ENCODE results near the gene XYLT1.

XYLT1 gene

GRCh38 chr16:17126156-17126555, 344.6 kb downstream of the XYLT1 start:
- no peak for DNase-seq

GRCh38 chr16:17125671-17126070, 345.1 kb downstream of the XYLT1 start:
- no peak for DNase-seq

- DNase-seq = no peak
These were observed 352.7 kb downstream of the XYLT1 start for GRCh38 chr16:17117906-17118577.

DNA sequence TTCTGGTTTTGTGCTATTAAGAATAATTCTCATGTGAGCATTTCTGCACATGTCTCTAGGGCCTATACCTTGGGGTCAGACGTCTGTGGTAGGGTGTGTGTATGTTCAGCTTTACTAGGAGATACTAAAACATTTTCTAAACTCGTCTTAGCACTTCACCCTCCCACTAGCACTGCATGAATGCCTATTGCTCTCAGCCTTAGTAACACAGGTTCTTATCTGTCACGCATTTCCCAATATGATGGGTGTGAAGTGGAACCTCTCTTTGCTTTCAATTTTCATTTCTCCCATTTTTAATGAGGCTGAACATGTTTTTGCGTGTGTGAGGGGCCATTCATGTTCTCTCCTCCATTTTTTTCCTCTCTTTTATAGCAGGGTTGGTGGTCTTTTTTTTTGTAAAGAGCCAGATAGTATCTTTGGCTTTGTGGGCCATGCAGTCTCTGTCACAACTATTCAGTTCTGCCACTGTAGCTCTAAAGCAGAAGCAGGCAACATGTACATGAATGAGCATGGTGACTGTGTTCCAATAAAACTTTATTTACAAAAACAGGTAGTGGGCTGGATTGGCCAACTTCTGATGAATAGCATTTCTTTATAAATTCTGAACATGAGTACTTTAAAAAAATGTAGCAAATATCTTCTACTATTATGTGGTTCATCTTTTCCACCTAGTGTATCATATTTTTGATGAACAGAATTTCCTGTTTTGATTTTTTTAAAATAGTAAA, 354.0 kb downstream of the XYLT1 start:
- no peak for DNase-seq

- no peak for DNase-seq
These were observed 361.3 kb downstream of the XYLT1 start for GRCh38 chr16:17109413-17109812.

DNA sequence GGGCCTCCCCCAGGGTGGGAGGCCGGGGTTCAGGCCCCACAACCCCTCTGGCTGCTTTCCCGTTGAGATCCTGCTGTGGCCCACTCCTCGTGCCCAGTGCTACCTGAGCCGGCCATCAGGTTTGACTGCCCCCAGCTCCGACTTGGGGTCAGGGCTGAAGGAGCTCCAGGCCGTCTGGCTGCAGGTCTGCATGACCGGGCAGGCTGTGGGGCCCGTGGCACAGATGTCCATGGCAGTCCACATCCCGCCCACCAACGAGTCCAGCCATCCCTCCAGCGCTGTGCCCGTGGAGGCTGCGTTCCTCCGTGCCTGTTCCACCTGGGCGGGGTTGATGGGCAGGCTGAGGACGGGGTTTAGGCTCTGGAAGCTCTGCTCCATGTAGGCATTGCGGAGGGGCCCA, 362.2 kb downstream of the XYLT1 start:
- DNase-seq = no peak

- DNase-seq = no peak
These were observed 363.3 kb downstream of the XYLT1 start for GRCh38 chr16:17107450-17107849.

DNA sequence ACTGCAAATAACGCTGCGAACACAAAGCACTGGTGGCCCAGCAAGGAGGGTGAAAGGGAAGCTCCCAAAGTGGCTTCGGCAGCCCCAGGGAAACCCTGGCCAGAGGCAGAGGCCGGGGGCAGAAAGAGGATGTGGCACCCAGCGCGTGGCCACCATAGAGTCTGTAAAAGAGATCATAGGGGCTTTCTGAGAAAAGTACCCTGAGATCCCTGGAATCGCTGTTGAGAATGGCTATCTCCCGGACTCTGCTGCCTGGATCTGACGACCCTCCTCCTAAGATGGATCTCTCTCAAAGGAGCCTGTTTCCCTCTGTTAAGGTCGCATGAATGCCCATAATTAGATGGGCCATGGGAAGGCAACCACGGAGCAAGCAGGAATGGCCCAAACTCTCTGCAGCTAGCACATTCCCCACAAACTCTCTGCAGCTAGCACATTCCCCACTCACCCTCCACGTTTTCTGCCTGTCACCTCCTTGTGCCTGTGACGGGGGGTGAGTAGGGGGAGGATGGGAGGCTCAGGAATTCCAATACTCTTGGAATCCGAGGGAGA, 364.4 kb downstream of the XYLT1 start:
- DNase-seq = no peak

DNA sequence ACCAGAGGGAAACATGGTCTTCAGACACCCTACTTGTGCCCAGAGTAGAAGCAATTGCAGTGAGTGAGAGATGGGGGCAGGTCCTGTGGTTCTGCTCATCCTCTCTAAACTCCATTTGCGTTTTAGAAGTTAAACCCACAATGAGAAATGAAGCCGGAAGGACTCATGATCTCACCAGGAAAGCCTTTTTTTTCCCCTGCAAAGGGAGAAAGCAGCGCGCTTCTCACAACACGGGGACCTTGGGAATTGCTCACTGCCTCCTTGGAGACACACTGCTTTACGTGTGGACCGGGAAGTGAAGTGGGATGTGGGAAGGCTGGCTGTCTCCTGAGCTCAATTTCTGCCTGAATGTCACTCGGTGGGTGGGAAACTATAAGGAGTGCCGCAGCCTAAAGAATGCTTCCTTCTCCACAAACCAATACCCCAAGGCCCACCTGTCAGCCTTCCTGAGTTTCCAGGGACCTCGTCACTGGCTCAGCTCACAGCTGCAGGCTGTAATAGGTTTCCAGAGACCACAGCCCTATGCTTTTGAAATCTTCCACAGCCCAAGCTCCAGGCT, 365.4 kb downstream of the XYLT1 start:
- DNase-seq = no peak

- no peak for DNase-seq
These were observed 366.1 kb downstream of the XYLT1 start for GRCh38 chr16:17104654-17105053.

DNA sequence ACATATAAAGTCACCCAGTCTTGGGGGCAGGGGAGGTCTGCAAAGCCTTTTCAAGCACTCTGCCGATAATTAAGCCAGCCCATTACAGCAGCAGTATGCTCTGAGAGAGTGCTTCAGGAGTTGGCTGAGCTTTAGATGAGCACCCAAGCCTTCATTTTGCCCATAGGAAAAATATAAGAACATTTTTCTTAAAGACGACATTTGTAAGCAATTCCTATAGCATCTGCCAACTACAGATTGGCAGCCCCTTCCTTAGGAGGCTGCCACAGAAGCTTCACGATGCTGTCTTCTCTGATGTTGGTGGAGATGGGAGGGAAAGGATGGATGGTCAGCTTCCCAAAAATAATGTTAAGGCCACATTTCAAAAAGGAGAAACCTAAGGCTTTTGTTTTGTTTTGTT, 367.5 kb downstream of the XYLT1 start:
- DNase-seq = no peak

- no peak for DNase-seq
These were observed 369.1 kb downstream of the XYLT1 start for GRCh38 chr16:17101646-17102045.

GRCh38 chr16:17098685-17099084, 372.1 kb downstream of the XYLT1 start:
- peak; percentile 14 for DNase-seq

- DNase-seq = no peak
These were observed 386.6 kb downstream of the XYLT1 start for GRCh38 chr16:17084130-17084529.

GRCh38 chr16:17083628-17084027, 387.1 kb downstream of the XYLT1 start:
- DNase-seq = no peak

DNA sequence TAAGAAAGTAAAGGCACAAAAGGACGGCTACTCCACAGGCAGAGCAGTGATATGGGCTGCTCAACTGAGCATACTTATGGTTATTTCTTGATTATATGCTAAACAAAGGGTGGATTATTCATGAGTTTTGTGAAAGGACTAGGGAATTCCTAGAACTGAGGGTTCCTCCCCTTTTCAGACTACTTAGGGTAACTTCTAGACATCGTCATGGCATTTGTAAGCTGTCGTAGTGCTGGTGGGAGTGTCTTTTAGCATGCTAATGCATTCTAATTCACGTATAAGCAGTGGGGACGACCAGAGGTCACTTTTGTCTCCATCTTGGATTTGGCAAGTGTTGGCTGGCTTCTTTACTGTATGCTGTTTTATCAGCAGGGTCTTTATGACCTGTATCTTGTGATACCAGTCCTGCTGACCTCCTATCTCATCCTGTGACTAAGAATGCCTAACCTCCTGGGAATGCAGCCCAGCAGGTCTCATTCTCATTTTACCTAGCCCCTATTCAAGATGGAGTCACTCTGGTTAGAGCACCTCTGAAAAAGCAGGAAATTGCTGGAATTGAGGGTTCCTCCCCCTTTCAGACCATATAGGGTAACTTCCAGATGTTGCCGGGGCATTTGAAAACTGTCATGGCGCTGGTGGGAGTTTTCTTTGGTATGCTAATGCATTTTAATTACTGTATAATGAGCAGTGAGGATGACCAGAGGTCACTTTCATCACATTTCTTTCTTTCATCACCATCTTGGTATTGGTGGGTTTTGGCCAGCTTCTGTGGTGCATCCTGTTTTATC, 388.5 kb downstream of the XYLT1 start:
- no peak for DNase-seq

DNA sequence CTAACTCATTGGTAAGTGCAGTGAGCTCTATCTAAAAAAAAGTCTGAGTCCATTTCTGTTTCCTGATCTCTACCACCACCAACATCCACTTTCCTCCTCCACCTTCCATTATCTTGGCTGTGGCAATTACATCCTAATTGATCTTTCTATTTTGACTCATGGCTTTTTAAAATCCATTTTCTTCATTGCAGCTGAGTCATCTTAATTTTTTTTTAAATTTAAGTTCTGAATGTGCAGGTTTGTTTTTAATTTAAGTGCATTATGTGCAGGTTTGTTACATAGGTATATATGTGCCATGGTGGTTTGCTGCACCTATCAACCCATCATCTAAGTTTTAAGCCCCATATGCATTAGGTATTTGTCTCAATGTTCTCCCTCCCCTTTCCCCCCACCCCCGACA, 390.7 kb downstream of the XYLT1 start:
- no peak for DNase-seq

DNA sequence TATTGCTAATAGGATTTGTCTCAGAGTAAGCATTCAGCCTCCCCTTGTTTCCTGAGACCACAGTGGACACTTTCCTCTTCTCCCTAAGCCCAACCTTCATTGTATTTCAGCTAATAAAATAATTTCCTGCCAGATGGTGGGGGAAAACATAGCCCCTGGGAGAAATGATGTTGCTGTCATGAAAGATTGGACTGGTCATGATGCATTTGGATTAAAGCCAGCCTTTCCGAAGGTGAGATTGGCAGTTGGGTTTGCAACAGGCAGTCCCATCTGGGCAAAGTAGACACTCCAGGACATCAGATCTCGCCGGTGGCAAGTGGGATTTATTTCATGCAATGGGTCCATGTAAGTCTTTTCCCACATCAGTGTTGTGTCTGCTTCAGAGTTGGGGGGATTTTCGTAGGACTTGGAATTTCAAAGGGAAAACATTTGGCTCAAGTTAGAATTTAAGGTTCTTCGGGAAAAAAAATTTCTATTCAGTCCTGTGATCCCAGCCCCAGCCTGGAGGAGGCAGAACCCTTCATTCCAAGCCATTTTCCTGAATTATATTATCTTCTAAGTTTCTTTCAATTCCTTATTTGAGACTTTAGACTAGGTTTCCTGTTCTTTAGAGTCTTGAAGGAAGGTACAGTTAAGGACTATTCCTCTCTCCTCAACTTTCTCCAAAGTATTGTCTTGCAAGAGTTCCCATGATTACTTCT, 391.7 kb downstream of the XYLT1 start:
- no peak for DNase-seq

- DNase-seq = no peak
These were observed 393.8 kb downstream of the XYLT1 start for GRCh38 chr16:17076818-17077498.

- no peak for DNase-seq
These were observed 394.5 kb downstream of the XYLT1 start for GRCh38 chr16:17076092-17076754.

DNA sequence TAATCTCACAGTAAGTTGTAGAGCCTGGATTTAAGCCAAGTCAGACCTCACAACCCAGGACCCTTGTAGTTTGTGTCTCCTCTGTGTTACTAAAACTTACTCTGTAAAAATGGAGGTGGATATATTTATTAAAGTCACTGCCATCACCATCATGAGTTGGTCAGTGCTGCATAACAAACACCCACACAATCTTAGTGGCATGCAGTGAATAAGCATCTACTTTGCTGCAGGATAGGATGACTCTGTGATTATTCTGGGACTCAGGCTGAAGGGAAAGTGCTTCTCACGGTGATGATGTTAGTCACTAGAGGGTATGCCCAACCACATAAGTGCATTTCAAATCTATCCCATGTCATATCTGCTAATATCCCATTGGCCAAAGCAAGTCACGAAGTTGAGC, 398.7 kb downstream of the XYLT1 start:
- DNase-seq = no peak
